Upper lobe of left lung (tissue), 6 donors: Measurements from ENCODE around the gene TGFBR3. TPM values are rescaled to one million over a fixed set of nuclear protein-coding genes. Genes with fewer than 3 reads are reported as not detected.

Experiments used
- ATAC-seq, 2 donors: fragments of 200-7000 bp; cut with Tn5 transposase; one replicate each; pipeline ENCODE4 v1.9.1; 2022; ENCODE audit warnings: mild to moderate bottlenecking in 2 of 2, moderate library complexity in 2 of 2; ENCODE audit not compliant: low FRiP score in 2 of 2
- DNase-seq, 2 donors: peaks; one replicate each; pipeline ENCODE4 v3.0.0-alpha.2; 2019 to 2020
- H3K27ac ChIP-seq, 4 donors: fragments of 200-600 bp; sonication (generic); one replicate each; pipeline ENCODE4 v1.5.1; 2016 to 2019
- H3K27me3 ChIP-seq, 4 donors: fragments of 200-600 bp; sonication (generic); one replicate each; pipeline ENCODE4 v1.5.1; 2017 to 2019
- H3K36me3 ChIP-seq, 4 donors: fragments of 200-600 bp; sonication (generic); one replicate each; pipeline ENCODE4 v1.5.1; 2016 to 2019
- H3K4me1 ChIP-seq, 4 donors: fragments of 200-600 bp; sonication (generic); one replicate each; pipeline ENCODE4 v1.5.1; 2018 to 2019
- H3K4me3 ChIP-seq, 4 donors: fragments of 200-600 bp; sonication (generic); one replicate each; pipeline ENCODE4 v1.5.1; 2017 to 2019; ENCODE audit warnings: mild to moderate bottlenecking in 2 of 4, moderate library complexity in 1 of 4
- H3K9me3 ChIP-seq, 4 donors: fragments of 200-600 bp; sonication (generic); one replicate each; pipeline ENCODE4 v1.5.1; 2018 to 2019
- CTCF ChIP-seq, 6 experiments: fragments of 450-650 bp in 4 of 6; fragments of 200-600 bp in 2 of 6; sonication (generic) in 2 of 6; IDR thresholded peaks; one replicate each; pipeline ENCODE4 v1.5.1; 2016 to 2019; ENCODE audit warnings: antibody characterized with exemption in 6 of 6
- EP300 ChIP-seq, 4 donors: sonication (generic); formaldehyde crosslinking; IDR thresholded peaks; one replicate each; pipeline ENCODE4 v1.5.1; 2017; ENCODE audit warnings: antibody characterized with exemption in 4 of 4, control low read depth in 2 of 4
- POLR2A ChIP-seq, 4 donors: fragments of 450-650 bp; IDR thresholded peaks; one replicate each; pipeline ENCODE4 v1.5.1; 2016 to 2017; ENCODE audit warnings: antibody characterized with exemption in 4 of 4, mild to moderate bottlenecking in 2 of 4
- POLR2AphosphoS5 ChIP-seq, 2 donors: sonication (generic); formaldehyde crosslinking; IDR thresholded peaks; one replicate each; pipeline ENCODE4 v1.5.1; 2017; ENCODE audit warnings: antibody characterized with exemption in 2 of 2
- WGBS, 2 donors: methylation state at CpG; one replicate each; pipeline ENCODE4 v1.1.5; 2017 to 2018; 5-methylcytosine and 5-hydroxymethylcytosine counted together
- total RNA-seq, 6 donors: library from RNA; depleted of rRNA in 4 of 6; stranded (reverse); fragments of >200 nt in 4 of 6; gene quantifications; one replicate each; pipeline versions ENCODE4 v1.1.0 to v1.2.1, GENCODE V29; 2016 to 2021
- donor health status: DM: no; HTN: no; CAD: no; lungs with moderate emphysema.
- donor health status: DM: no; HTN: yes; CAD: no; lungs with severe emphysema.

The TGFBR3 gene
- total RNA-seq, 6 donors from 2014 or later, result 33.5 to 78.3 (median 57.1) TPM

- H3K27me3 ChIP-seq, result no peaks in the 10 kb centered on the region
- DNase-seq (no peak), ATAC-seq (peak in 1 of 2 donors; percentile 72)
- H3K4me1 ChIP-seq, result peaks cover 15 to 32% (median 19%) of the 10 kb centered on the region in 4 donors
- peak overlapping the region in 3 of 4 donors; percentile 32 to 58 (median 50) for H3K27ac ChIP-seq
- no peak overlapping the region for H3K4me3 ChIP-seq
- TF ChIP-seq POLR2AphosphoS5 (IDR thresholded peaks at IDR 0.05), result peak; percentile 53 to 59
- TF ChIP-seq EP300 (IDR thresholded peaks at IDR 0.05), result peak in 1 of 4 donors; percentile 27
- TF ChIP-seq POLR2A (IDR thresholded peaks at IDR 0.05), result no peak
- no peak for TF ChIP-seq CTCF (IDR thresholded peaks at IDR 0.05)
- peaks cover 0 to 20% (median 0%) of the 10 kb centered on the region in 4 donors for H3K36me3 ChIP-seq
- H3K9me3 ChIP-seq, result no peaks in the 10 kb centered on the region
- WGBS, 2 donors, result 78% methylated on average over 12 of the region's 12 CpGs
Observed at GRCh38 chr1:91754816-91755580, 131.0 kb downstream of the TGFBR3 start.

- ATAC-seq (no peak), DNase-seq (no peak)
- Histone ChIP-seq H3K4me1 (peaks cover 16 to 37% (median 20%) of the 10 kb centered on the region in 4 donors), H3K27me3 (no peaks in the 10 kb centered on the region), H3K36me3 (peaks cover 0 to 20% (median 0%) of the 10 kb centered on the region in 4 donors), H3K9me3 (no peaks in the 10 kb centered on the region), H3K27ac (peak overlapping the region in 2 of 4 donors; percentile 32 to 50), H3K4me3 (no peak overlapping the region)
- WGBS, 2 donors, result 72 to 80% methylated on average over 3 of the region's 3 CpGs
- no peak for TF ChIP-seq EP300 (IDR thresholded peaks at IDR 0.05)
- no peak for TF ChIP-seq POLR2AphosphoS5 (IDR thresholded peaks at IDR 0.05)
- no peak for TF ChIP-seq POLR2A (IDR thresholded peaks at IDR 0.05)
- TF ChIP-seq CTCF (IDR thresholded peaks at IDR 0.05), result no peak
Observed at GRCh38 chr1:91754348-91754747, 131.6 kb downstream of the TGFBR3 start.

GRCh38 chr1:91753878-91754277, 132.1 kb downstream of the TGFBR3 start:
- DNase-seq (no peak), ATAC-seq (no peak)
- H3K27ac ChIP-seq, result peak overlapping the region in 1 of 4 donors; percentile 50
- H3K4me1 ChIP-seq, result peaks cover 16 to 40% (median 20%) of the 10 kb centered on the region in 4 donors
- no peak overlapping the region for H3K4me3 ChIP-seq
- WGBS, 2 donors, result 54 to 91% methylated on average over 3 of the region's 3 CpGs
- no peaks in the 10 kb centered on the region for H3K9me3 ChIP-seq
- peaks cover 0 to 20% (median 0%) of the 10 kb centered on the region in 4 donors for H3K36me3 ChIP-seq
- TF ChIP-seq EP300 (IDR thresholded peaks at IDR 0.05) (no peak), POLR2A (IDR thresholded peaks at IDR 0.05) (no peak), CTCF (IDR thresholded peaks at IDR 0.05) (no peak), POLR2AphosphoS5 (IDR thresholded peaks at IDR 0.05) (no peak)
- no peaks in the 10 kb centered on the region for H3K27me3 ChIP-seq

- Histone ChIP-seq H3K27ac (peak overlapping the region in 2 of 4 donors; percentile 42 to 69), H3K36me3 (peaks cover 0 to 16% (median 0%) of the 10 kb centered on the region in 4 donors), H3K4me1 (peaks cover 16 to 41% (median 20%) of the 10 kb centered on the region in 4 donors), H3K9me3 (no peaks in the 10 kb centered on the region), H3K4me3 (no peak overlapping the region), H3K27me3 (no peaks in the 10 kb centered on the region)
- 82 to 89% methylated on average over 2 of the region's 2 CpGs for WGBS, 2 donors
- TF ChIP-seq EP300 (IDR thresholded peaks at IDR 0.05), result no peak
- no peak for TF ChIP-seq POLR2AphosphoS5 (IDR thresholded peaks at IDR 0.05)
- TF ChIP-seq POLR2A (IDR thresholded peaks at IDR 0.05), result no peak
- TF ChIP-seq CTCF (IDR thresholded peaks at IDR 0.05), result no peak
- ATAC-seq (no peak), DNase-seq (no peak)
Observed at GRCh38 chr1:91752324-91752723, 133.6 kb downstream of the TGFBR3 start.
